Omental fat pad (tissue), 4 donors: ENCODE data around the gene MYO1C. TPM values are rescaled to one million over a fixed set of nuclear protein-coding genes. Genes with fewer than 3 reads are reported as not detected.

Experiments
- ATAC-seq: fragments of 150-250 bp; one replicate; pipeline ENCODE4 v1.9.1; 2016; ENCODE audit warnings: mild to moderate bottlenecking, moderate library complexity; ENCODE audit not compliant: low FRiP score
- DNase-seq: peaks from one replicate; pipeline ENCODE4 v3.0.0-alpha.2; 2019; ENCODE audit warnings: low spot score
- total RNA-seq, 4 donors: library from RNA; depleted of rRNA; stranded (reverse); fragments of >200 nt; gene quantifications; one replicate each; pipeline ENCODE4 v1.1.0, GENCODE V29; 2016
- TF ChIP-seq, protein P1 (sequence below), 3 donors: fragments of 450-650 bp; IDR thresholded peaks; one replicate each; pipeline ENCODE4 v1.5.1; 2016 to 2017; ENCODE audit warnings: antibody characterized with exemption in 3 of 3, mild to moderate bottlenecking in 3 of 3, moderate library complexity in 2 of 3

MYO1C gene, protein sequence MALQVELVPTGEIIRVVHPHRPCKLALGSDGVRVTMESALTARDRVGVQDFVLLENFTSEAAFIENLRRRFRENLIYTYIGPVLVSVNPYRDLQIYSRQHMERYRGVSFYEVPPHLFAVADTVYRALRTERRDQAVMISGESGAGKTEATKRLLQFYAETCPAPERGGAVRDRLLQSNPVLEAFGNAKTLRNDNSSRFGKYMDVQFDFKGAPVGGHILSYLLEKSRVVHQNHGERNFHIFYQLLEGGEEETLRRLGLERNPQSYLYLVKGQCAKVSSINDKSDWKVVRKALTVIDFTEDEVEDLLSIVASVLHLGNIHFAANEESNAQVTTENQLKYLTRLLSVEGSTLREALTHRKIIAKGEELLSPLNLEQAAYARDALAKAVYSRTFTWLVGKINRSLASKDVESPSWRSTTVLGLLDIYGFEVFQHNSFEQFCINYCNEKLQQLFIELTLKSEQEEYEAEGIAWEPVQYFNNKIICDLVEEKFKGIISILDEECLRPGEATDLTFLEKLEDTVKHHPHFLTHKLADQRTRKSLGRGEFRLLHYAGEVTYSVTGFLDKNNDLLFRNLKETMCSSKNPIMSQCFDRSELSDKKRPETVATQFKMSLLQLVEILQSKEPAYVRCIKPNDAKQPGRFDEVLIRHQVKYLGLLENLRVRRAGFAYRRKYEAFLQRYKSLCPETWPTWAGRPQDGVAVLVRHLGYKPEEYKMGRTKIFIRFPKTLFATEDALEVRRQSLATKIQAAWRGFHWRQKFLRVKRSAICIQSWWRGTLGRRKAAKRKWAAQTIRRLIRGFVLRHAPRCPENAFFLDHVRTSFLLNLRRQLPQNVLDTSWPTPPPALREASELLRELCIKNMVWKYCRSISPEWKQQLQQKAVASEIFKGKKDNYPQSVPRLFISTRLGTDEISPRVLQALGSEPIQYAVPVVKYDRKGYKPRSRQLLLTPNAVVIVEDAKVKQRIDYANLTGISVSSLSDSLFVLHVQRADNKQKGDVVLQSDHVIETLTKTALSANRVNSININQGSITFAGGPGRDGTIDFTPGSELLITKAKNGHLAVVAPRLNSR
- 100 to 1,000 TPM; 194 to 367 (median 207) TPM for total RNA-seq

DNA sequence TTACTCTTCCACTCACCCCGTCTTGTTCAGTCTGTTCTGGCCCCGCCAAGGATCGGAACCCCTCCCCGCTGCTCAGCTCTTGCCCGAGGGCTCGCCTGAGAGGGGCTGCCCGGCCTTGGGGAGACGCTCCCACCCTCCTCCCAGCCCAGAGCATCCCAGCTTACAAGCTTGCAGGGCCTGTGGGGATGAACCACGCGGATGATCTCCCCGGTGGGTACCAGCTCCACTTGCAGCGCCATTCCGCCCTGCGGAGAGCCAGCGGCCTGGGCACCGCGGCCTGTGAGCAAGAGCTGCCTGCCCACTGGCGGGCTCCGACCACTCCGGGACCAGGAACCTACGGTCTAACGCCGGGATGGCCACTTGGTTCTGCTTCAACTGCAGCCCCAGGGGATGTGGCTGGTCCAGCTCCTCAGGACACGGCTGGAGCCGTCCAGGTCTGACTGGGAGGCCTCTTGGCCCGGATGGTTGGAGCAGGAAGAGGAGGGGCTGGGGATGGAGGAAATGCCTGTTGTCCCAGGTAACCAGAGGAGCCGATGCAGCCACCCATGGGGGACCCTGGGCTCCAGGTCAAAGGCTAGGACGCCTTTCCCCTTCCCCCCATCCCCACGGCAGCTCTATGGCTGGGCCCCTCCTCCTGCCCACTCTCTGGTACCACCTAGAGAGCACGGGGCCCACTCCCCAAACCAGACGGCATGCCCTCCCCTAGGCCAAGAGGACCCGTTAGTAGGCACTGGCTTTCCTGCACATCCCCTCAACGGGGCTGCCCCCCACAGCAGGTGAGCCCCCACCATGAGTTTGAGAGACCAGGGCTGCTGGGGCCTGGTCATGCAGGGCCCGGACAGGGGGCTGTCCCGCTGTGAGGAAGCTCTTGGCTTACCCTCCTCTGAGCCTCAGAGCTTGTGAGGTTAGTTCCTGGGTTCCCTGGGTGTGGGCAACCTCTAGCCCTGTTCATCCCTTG is at the start of gene MYO1C:
Gene MYO1C (minus strand): TSS at position 438 of the 958 bp plus-strand sequence. CDS start 199 bp downstream, at position 239.
- TF ChIP-seq, protein P1, sequence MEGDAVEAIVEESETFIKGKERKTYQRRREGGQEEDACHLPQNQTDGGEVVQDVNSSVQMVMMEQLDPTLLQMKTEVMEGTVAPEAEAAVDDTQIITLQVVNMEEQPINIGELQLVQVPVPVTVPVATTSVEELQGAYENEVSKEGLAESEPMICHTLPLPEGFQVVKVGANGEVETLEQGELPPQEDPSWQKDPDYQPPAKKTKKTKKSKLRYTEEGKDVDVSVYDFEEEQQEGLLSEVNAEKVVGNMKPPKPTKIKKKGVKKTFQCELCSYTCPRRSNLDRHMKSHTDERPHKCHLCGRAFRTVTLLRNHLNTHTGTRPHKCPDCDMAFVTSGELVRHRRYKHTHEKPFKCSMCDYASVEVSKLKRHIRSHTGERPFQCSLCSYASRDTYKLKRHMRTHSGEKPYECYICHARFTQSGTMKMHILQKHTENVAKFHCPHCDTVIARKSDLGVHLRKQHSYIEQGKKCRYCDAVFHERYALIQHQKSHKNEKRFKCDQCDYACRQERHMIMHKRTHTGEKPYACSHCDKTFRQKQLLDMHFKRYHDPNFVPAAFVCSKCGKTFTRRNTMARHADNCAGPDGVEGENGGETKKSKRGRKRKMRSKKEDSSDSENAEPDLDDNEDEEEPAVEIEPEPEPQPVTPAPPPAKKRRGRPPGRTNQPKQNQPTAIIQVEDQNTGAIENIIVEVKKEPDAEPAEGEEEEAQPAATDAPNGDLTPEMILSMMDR (IDR thresholded peaks at IDR 0.05) = no peak
- no peak for DNase-seq

DNA sequence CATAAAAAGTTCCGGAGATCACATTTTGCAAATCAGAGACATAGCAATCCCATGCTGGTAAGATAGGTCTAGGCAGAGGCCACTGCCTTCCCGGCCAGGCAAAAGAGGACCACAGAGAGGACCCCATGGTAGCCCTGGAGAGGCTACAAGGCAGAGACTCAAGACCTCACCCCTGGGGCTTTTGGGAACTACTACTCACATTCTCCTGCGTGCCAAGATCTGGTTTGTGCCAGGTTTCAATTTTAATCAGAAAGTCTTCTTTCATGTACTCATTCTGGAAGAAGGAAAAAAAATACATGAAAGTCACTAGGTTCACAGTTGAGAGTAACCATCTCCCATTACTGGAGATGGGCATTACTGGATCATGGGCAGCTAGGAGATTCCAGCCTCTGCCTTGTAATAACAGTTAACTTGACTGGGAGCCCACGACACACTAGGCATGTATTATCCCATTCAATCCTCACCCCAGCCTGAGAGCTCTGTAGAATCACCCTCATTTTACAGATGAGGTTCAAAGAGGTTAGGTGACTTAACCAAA is 49.0 kb upstream of the MYO1C start:
- TF ChIP-seq, protein P1 (IDR thresholded peaks at IDR 0.05) = no peak
- DNase-seq = no peak

More for the DNA sequence above, at the start of gene MYO1C:
- ATAC-seq = no peak

DNA sequence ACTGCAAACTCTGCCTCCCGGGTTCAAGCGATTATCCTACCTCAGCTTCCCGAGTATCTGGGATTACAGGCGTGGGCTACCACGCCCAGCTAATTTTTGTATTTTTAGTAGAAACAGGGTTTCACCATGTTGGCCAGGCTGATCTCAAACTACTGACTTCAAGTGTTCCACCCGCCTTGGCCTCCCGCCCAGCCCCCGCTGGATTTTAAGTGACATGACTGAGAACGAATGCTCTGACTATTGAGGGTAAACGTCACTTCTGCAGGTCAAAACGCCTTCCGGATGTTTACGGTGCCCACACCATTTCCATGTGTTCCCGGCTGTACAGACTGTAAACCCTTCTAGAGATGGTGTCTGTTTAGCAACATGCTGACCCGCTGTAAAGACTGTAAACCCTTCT is 47.3 kb upstream of the MYO1C start:
- ATAC-seq = no peak

More for the DNA sequence above, 49.0 kb upstream of the MYO1C start:
- no peak for ATAC-seq

DNA sequence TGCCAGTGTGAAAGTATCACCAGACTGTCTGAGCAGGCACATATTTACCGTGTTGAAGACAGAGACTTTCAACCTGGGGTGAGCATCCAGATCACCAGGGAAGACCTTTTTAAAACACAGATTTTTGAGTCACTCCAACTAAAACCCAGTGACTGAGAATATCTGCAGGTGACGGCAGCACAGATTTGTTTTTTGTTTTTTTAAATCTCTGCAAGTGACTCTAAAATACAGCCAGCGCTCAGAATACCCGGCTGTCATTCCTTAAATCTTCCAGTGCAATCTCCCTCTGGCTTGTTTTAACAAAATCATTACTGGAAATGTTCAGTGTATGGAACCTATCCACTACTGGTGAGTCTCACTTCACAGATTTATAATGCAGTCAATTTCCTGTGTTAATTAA is 43.3 kb upstream of the MYO1C start:
- DNase-seq = no peak
- no peak for ATAC-seq
- TF ChIP-seq, protein P1 (IDR thresholded peaks at IDR 0.05) = no peak

More for the DNA sequence above, 47.3 kb upstream of the MYO1C start:
- TF ChIP-seq, protein P1 (IDR thresholded peaks at IDR 0.05) = no peak
- no peak for DNase-seq

DNA sequence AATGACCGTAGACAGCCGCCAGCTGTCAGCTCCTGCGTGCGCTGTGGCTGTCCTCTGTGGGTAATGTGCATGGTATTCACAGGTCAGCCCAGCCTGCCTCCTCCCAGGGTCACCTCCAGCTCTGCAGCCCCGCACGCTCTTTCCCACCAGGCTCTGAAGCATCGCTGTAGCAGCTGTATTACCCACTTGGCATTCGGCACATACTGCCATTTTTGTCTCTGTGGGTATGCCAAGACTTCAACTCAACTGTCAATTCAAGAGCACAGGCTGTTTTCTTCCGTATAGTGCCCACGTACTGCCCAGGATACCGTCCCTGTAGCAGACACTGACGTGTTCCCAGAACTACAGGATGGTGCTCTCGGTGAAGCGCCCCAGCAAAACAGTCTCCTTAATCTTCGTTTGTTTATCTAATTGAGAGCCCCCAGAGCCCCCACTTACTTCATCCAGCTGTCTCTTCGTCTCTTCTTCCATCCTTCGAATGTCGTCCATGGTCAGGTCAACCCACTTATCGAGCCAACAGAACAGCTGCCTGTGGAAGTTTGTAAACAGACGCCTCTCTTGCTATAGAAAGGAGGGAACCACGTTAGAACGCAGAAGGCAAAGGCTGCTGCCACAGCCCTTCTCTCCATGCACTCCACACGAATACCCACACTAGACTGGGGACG is 41.3 kb upstream of the MYO1C start:
- ATAC-seq (no peak), DNase-seq (no peak)
- TF ChIP-seq, protein P1 (IDR thresholded peaks at IDR 0.05) = no peak
